NOMO-1 treated with dmso at 0.1 percent for 144 hours (cell line): ENCODE data around the gene PIP4P1.

ENCODE experiments used
- DNase-seq: peaks from one replicate; lab custom pipeline; 2025; ENCODE audit not compliant: unreplicated experiment; lab: John Stamatoyannopoulos, UW

Gene PIP4P1

GRCh38 chr14:20412411-20412810 is 48.8 kb downstream of the PIP4P1 start:
- DNase-seq: no peak

GRCh38 chr14:20409226-20409625 is 52.0 kb downstream of the PIP4P1 start:
- DNase-seq: no peak
